OCI-LY3 (cell line): ENCODE data around the gene C9orf78.

Experiments used
- H2AFZ ChIP-seq: fragments of 200-600, 300-600 bp; shearing (Covaris generic); 2 replicates; pipeline ENCODE4 v1.6.0; 2014; ENCODE audit warnings: antibody characterized with exemption, low read depth, low read length
- H3K27ac ChIP-seq: fragments of 200-600, 300-600 bp; sonication (generic); 2 replicates; pipeline ENCODE4 v1.5.1; 2014; ENCODE audit warnings: mild to moderate bottlenecking, low read length, moderate library complexity, mixed read lengths
- H3K27me3 ChIP-seq: fragments of 200-600, 300-600 bp; sonication (generic); 2 replicates; pipeline ENCODE4 v1.6.1; 2014; ENCODE audit warnings: low read depth, low read length, mixed read lengths
- H3K36me3 ChIP-seq: fragments of 200-600, 300-600 bp; sonication (generic); replicated peaks from 2 replicates; pipeline ENCODE3; 2014; ENCODE audit warnings: low read depth, low read length, mixed read lengths
- H3K4me1 ChIP-seq: fragments of 300-600, 200-600 bp; sonication (generic); 2 replicates; pipeline ENCODE4 v1.6.1; 2014; ENCODE audit warnings: low read length, mixed read lengths
- H3K4me2 ChIP-seq: fragments of 200-600, 300-600 bp; sonication (generic); 2 replicates; pipeline ENCODE4 v1.6.1; 2014; ENCODE audit warnings: low read length, mixed read lengths
- H3K4me3 ChIP-seq: fragments of 300-600, 200-600 bp; sonication (generic); 2 replicates; pipeline ENCODE4 v1.5.1; 2014; ENCODE audit warnings: antibody characterized with exemption, mild to moderate bottlenecking, low read length, moderate library complexity
- H3K79me2 ChIP-seq: fragments of 300-600, 200-600 bp; shearing (Covaris generic); 2 replicates; pipeline ENCODE4 v1.6.1; 2014; ENCODE audit warnings: mild to moderate bottlenecking, low read length, mixed read lengths
- H3K9ac ChIP-seq: fragments of 300-600, 200-600 bp; shearing (Covaris generic); 2 replicates; pipeline ENCODE4 v1.6.0; 2014; ENCODE audit warnings: mild to moderate bottlenecking, low read length, moderate library complexity
- H3K9me3 ChIP-seq: fragments of 200-600, 300-600 bp; shearing (Covaris generic); 2 replicates; pipeline ENCODE4 v1.6.1; 2014; ENCODE audit warnings: low read length, mixed read lengths; ENCODE audit not compliant: insufficient read depth
- H4K20me1 ChIP-seq: fragments of 200-600, 300-600 bp; sonication (generic); 2 replicates; pipeline ENCODE4 v1.6.1; 2016; ENCODE audit warnings: low read length, mixed read lengths; ENCODE audit not compliant: insufficient read depth
- CTCF ChIP-seq: fragments of 200-600, 300-600 bp; sonication (generic); IDR thresholded peaks from 2 replicates; pipeline ENCODE4 v1.5.1; 2014; ENCODE audit warnings: antibody characterized with exemption, low read length, low read depth
- EZH2phosphoT487 ChIP-seq: fragments of 200-600 bp; shearing (Covaris generic); IDR thresholded peaks from 2 replicates; pipeline ENCODE4 v1.6.1; 2018; ENCODE audit warnings: antibody characterized with exemption, mixed run types, low read depth

The C9orf78 gene, protein sequence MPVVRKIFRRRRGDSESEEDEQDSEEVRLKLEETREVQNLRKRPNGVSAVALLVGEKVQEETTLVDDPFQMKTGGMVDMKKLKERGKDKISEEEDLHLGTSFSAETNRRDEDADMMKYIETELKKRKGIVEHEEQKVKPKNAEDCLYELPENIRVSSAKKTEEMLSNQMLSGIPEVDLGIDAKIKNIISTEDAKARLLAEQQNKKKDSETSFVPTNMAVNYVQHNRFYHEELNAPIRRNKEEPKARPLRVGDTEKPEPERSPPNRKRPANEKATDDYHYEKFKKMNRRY

DNA sequence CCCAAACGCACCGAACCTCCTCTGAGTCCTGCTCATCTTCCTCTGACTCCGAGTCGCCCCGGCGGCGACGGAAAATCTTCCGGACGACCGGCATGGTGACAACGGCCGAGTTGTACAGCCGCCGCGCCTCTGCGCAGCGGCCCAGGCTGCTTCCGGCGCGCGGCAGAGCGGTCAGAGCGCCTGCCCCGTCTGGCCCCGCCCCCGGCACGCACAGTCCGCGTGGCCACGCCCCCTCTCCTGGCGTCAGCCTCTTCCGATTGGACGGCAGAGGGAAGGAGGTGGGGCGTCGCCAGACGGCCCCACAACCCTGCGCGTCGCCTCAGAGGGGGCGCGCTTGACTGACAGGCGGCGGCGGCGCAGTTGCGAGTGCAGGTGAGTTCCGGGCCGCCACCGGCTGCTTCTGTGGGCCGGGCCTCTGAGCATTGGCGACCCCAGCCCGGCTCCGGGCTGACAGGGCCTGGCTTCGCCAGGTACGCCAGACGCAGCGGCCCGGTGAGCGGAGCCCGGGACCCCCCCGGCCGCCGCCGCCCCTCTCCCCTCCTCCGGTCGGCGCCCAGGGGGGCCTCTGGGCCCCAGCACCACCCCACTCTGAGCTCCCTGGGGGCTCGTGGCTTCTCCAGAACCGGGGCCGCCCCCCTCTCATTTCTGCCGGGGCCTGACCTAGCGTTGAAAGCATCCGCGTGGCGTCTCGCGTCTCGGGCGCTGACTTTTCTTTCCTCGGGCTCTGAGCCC lies at the start of gene C9orf78, which contains the start of gene USP20:
C9orf78 (minus strand) TSS at position 148 of the 732 bp plus-strand sequence; CDS start at position 94, 54 bp downstream.
USP20 (plus strand) TSS at position 331 of the 732 bp plus-strand sequence. CDS start 17,098 bp downstream, outside the sequence.
- Histone ChIP-seq H3K4me1 (peaks cover 14% of the 10 kb centered on the region), H2AFZ (peak within 1 kb of the TSS; percentile 62; the same call in 1 of the 2 replicates), H3K9ac (peak within 1 kb of the TSS; percentile 80), H3K4me2 (peak within 1 kb of the TSS; percentile 95), H3K79me2 (peaks cover 27% of the 10 kb centered on the region), H4K20me1 (no peaks in the 10 kb centered on the region), H3K27me3 (no peaks in the 10 kb centered on the region), H3K27ac (peak within 1 kb of the TSS; percentile 32), H3K4me3 (peak within 1 kb of the TSS; percentile 94), H3K36me3 (peaks cover 14% of the 10 kb centered on the region), H3K9me3 (no peaks in the 10 kb centered on the region)
- TF ChIP-seq EZH2phosphoT487 (no peak), CTCF (no peak)

GRCh38 chr9:129884220-129885017 lies 49.3 kb upstream of the C9orf78 start:
- H3K4me2 ChIP-seq = peak overlapping the region; percentile 76
- peaks cover 12% of the 10 kb centered on the region for H3K36me3 ChIP-seq
- peaks cover 28% of the 10 kb centered on the region for H4K20me1 ChIP-seq
- H3K9me3 ChIP-seq = no peaks in the 10 kb centered on the region
- TF ChIP-seq CTCF (no peak), EZH2phosphoT487 (no peak)
- H3K4me3 ChIP-seq = peak overlapping the region; percentile 61
- peaks cover 58% of the 10 kb centered on the region for H3K4me1 ChIP-seq
- H3K27me3 ChIP-seq = no peaks in the 10 kb centered on the region
- H3K27ac ChIP-seq = peak overlapping the region; percentile 95
- peaks cover 23% of the 10 kb centered on the region for H3K79me2 ChIP-seq
- peak overlapping the region; percentile 51; the same call in 1 of the 2 replicates for H3K9ac ChIP-seq
- no peak overlapping the region for H2AFZ ChIP-seq

DNA sequence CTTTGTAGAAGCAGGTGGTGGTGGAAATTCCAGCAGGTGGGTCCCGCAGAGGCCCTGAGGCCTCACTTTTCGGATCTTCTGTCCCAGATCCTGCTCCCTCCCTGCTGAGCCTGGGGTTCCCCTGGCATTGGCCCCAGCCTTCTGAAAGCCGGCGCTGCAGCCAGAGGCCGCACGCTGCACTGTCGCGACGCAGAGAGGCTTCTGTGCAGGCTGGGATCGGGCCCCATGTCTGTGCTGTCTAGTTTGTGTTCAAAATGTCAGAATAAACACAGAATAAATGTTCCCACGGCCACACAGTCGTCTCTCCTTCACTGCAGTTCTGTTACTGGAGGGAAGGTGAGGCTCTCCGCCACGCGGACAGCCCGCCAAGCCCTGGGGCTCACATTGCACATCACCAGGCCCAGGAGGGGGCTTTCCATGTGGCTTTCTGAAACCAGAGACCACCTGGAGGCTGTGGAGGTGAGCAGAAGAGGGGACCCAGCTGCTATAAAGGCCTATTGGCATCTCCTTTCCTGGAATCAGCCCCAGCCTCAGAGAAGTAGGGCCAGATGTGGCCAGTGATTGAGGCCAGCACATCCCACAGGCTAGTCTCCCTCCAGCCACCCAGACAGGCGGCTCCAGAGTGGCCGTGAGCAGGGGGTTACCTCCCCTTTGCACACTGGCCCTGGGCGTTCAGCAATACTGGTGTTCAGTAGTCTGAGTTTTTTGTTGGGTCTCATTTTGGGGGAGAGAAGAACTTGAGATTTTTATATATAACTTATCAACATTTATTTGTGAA lies 46.7 kb upstream of the C9orf78 start:
- TF ChIP-seq CTCF = no peak
- TF ChIP-seq EZH2phosphoT487 = no peak
- no peak overlapping the region for H3K9ac ChIP-seq
- no peak overlapping the region for H3K4me3 ChIP-seq
- H3K9me3 ChIP-seq = no peaks in the 10 kb centered on the region
- no peak overlapping the region for H3K27ac ChIP-seq
- peaks cover 34% of the 10 kb centered on the region for H3K4me1 ChIP-seq
- H4K20me1 ChIP-seq = peaks cover 11% of the 10 kb centered on the region
- no peaks in the 10 kb centered on the region for H3K27me3 ChIP-seq
- H3K79me2 ChIP-seq = peaks cover 7% of the 10 kb centered on the region; the same call in 1 of the 2 replicates
- H3K4me2 ChIP-seq = no peak overlapping the region
- peaks cover 3% of the 10 kb centered on the region for H3K36me3 ChIP-seq
- no peak overlapping the region for H2AFZ ChIP-seq
